Measurements from ENCODE around the gene CPO. TPM values are rescaled to one million over a fixed set of nuclear protein-coding genes. Genes with fewer than 3 reads are reported as not detected.

CPO gene
- total RNA-seq, 4 donors from 2014 or later: not detected

DNA sequence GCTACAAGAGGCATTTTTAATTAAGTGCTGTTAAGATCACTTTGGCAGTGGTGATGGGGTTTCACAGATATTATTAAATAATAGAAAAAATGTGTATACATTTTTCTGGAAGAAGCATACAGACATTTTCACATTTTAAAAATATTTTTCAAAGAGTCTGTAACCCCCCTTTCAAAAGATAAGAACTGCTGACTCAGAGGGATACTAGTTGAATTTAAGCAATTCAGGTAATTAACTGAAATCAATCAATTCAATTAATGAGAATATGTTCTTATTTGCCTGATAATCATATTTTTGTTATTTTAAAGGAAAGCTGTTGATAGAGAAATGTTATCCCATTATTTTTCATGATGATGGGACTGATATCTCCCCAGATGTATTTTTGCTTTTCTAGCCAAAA is 41.1 kb downstream of the CPO start:
- H3K9me3 ChIP-seq: no peaks in the 10 kb centered on the region
- H3K36me3 ChIP-seq: no peaks in the 10 kb centered on the region
- intact Hi-C loops (cut with DNase I; ENCODE audit: low total_unique reads) (no loop called here), in situ Hi-C loops (cut with MboI; ENCODE audit: low pct_ligation_motif_present in 1 of 4, low pct_unique_long_range_greater_than_20kb in 1 of 4, low sequenced_read_pairs in 3 of 4) (loop anchor here in 3 of 4 donors (5.0 to 25.0 kb wide), 4 partner anchors 293 to 497 kb away; no protein-coding TSS in a partner anchor)
- no peak for DNase-seq
- H3K27ac ChIP-seq: no peak overlapping the region
- no peak overlapping the region for H3K4me3 ChIP-seq
- no peaks in the 10 kb centered on the region for H3K27me3 ChIP-seq
- TF ChIP-seq POLR2AphosphoS5 (IDR thresholded peaks at IDR 0.05) (no peak), EP300 (IDR thresholded peaks at IDR 0.05; ENCODE audit: low read depth) (no peak), POLR2A (IDR thresholded peaks at IDR 0.05) (no peak)
- TF ChIP-seq, protein P1, sequence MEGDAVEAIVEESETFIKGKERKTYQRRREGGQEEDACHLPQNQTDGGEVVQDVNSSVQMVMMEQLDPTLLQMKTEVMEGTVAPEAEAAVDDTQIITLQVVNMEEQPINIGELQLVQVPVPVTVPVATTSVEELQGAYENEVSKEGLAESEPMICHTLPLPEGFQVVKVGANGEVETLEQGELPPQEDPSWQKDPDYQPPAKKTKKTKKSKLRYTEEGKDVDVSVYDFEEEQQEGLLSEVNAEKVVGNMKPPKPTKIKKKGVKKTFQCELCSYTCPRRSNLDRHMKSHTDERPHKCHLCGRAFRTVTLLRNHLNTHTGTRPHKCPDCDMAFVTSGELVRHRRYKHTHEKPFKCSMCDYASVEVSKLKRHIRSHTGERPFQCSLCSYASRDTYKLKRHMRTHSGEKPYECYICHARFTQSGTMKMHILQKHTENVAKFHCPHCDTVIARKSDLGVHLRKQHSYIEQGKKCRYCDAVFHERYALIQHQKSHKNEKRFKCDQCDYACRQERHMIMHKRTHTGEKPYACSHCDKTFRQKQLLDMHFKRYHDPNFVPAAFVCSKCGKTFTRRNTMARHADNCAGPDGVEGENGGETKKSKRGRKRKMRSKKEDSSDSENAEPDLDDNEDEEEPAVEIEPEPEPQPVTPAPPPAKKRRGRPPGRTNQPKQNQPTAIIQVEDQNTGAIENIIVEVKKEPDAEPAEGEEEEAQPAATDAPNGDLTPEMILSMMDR (IDR thresholded peaks at IDR 0.05): no peak
- peaks cover 0 to 16% (median 0%) of the 10 kb centered on the region in 4 donors for H3K4me1 ChIP-seq

DNA sequence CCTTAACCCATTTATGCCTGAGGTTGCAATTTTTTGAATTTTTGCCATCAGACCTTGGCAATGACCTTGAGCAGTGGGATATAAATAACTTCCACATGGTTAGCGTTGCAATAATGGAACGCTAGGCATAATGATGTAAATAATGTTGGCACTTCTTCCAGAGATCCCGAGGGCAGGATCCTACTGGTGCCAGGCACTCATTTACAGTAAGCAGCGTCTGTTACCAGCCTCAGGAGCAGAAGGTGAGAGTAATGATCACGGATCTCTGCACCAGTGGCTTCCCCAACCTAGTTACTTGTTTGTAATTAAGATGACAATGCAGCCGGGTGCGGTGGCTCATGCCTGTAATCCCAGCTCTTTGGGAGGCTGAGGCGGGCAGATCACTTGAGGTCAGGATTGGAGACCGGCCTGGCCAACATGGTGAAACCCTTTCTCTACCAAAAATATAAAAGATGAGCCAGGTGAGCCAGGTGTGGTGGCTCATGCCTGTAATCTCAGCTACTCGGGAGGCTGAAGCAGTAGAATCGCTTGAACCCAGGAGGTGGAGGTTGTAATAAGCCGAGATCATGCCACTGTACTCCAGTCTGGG is 41.9 kb downstream of the CPO start:
- in situ Hi-C loops (cut with MboI; ENCODE audit: low pct_ligation_motif_present in 1 of 4, low pct_unique_long_range_greater_than_20kb in 1 of 4, low sequenced_read_pairs in 3 of 4) (loop anchor here in 3 of 4 donors (5.0 to 25.0 kb wide), 4 partner anchors 294 to 496 kb away; no protein-coding TSS in a partner anchor), intact Hi-C loops (cut with DNase I; ENCODE audit: low total_unique reads) (no loop called here)
- 74 to 80% methylated on average over 7 to 12 of the region's 12 CpGs for WGBS, 2 donors (ENCODE audit: low coverage in 1 of 2)
- no peak overlapping the region for H3K4me3 ChIP-seq
- no peaks in the 10 kb centered on the region for H3K9me3 ChIP-seq
- peaks cover 0 to 16% (median 0%) of the 10 kb centered on the region in 4 donors for H3K4me1 ChIP-seq
- DNase-seq: no peak
- H3K36me3 ChIP-seq: no peaks in the 10 kb centered on the region
- no peaks in the 10 kb centered on the region for H3K27me3 ChIP-seq
- no peak overlapping the region for H3K27ac ChIP-seq
- TF ChIP-seq EP300 (IDR thresholded peaks at IDR 0.05; ENCODE audit: low read depth) (no peak), POLR2A (IDR thresholded peaks at IDR 0.05) (no peak), POLR2AphosphoS5 (IDR thresholded peaks at IDR 0.05) (no peak)
- TF ChIP-seq, protein P1 (IDR thresholded peaks at IDR 0.05): no peak

DNA sequence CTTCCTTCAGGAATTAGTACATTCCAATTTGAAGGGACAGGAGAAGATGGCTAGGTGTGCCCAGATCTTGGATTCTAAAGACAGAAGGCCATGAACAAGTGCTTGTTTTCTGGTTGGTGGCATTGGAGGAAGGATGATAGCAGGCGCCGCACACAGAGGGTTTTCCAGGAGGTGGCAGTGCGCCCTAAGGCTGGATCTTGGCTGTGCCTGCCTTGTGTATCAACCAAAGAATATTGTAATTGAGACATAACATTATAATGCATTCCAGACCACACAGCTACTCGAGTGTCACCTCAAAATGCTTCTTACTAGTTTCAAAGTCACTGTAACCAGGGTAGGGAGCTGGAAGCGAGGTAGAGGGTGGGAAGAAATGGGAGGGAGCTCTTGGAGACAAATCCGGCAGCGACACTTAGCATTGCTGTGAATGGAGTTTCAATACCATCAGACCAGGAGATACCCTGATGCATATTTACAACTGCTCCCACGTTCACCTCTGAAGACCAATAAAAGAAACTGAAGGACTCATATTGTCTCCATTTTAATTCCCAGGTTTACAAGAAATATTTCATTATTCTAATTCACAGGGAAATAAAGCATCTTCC is 42.5 kb downstream of the CPO start:
- intact Hi-C loops (cut with DNase I; ENCODE audit: low total_unique reads): no loop called here
- in situ Hi-C loops (cut with MboI; ENCODE audit: low pct_ligation_motif_present in 1 of 4, low pct_unique_long_range_greater_than_20kb in 1 of 4, low sequenced_read_pairs in 3 of 4): loop anchor here in 3 of 4 donors (5.0 to 25.0 kb wide), 4 partner anchors 295 to 495 kb away; no protein-coding TSS in a partner anchor
- no peaks in the 10 kb centered on the region for H3K9me3 ChIP-seq
- TF ChIP-seq, protein P1 (IDR thresholded peaks at IDR 0.05): peak; percentile 52 to 65 (median 57)
- peak in 1 of 3 donors; percentile 41 for TF ChIP-seq POLR2AphosphoS5 (IDR thresholded peaks at IDR 0.05)
- no peak for TF ChIP-seq POLR2A (IDR thresholded peaks at IDR 0.05)
- TF ChIP-seq EP300 (IDR thresholded peaks at IDR 0.05; ENCODE audit: low read depth): no peak
- WGBS, 2 donors (ENCODE audit: low coverage in 1 of 2): 37 to 77% methylated on average over 3 to 8 of the region's 8 CpGs
- H3K4me1 ChIP-seq: peaks cover 0 to 16% (median 0%) of the 10 kb centered on the region in 4 donors
- peak; percentile 47 for DNase-seq
- H3K36me3 ChIP-seq: no peaks in the 10 kb centered on the region
- H3K27ac ChIP-seq: no peak overlapping the region
- H3K4me3 ChIP-seq: no peak overlapping the region
- no peaks in the 10 kb centered on the region for H3K27me3 ChIP-seq

DNA sequence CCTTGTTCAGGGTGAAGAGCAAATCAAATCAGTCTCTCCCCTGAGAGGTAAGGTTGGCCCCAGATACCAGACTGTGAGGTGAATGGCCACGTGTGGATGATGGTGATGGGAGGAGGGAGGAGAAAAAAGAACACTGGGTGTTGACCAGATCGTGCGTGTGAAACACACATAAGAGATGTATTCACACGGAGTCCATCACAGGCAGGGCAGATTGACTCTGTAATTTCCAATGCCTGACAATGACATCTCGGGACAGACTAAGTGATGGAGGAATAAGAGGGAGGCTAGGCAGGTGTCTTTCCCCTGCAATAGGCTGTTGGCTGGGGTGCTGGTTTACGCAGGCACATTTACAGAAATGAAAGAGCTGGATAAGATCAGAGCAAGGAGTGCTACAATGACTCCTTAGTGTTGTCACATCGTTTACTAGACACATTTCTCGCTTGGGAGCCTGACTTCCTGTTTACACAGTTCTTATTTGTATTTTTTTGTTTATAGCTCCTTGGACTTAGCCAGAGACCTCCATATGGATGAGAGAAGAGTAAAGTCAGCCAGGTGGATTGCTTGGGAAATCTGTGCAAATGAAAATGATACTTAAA is 43.1 kb downstream of the CPO start:
- TF ChIP-seq POLR2AphosphoS5 (IDR thresholded peaks at IDR 0.05): no peak
- TF ChIP-seq, protein P1 (IDR thresholded peaks at IDR 0.05): no peak
- TF ChIP-seq POLR2A (IDR thresholded peaks at IDR 0.05): no peak
- TF ChIP-seq EP300 (IDR thresholded peaks at IDR 0.05; ENCODE audit: low read depth): no peak
- WGBS, 2 donors (ENCODE audit: low coverage in 1 of 2): 25 to 59% methylated on average over 2 to 8 of the region's 8 CpGs
- intact Hi-C loops (cut with DNase I; ENCODE audit: low total_unique reads): no loop called here

More for the DNA sequence above, 43.1 kb downstream of the CPO start:
- in situ Hi-C loops (cut with MboI; ENCODE audit: low pct_ligation_motif_present in 1 of 4, low pct_unique_long_range_greater_than_20kb in 1 of 4, low sequenced_read_pairs in 3 of 4): loop anchor here in 3 of 4 donors (5.0 to 25.0 kb wide), 4 partner anchors 295 to 495 kb away; no protein-coding TSS in a partner anchor
- no peak overlapping the region for H3K4me3 ChIP-seq
- no peaks in the 10 kb centered on the region for H3K27me3 ChIP-seq
- H3K9me3 ChIP-seq: no peaks in the 10 kb centered on the region
- no peak overlapping the region for H3K27ac ChIP-seq
- H3K36me3 ChIP-seq: no peaks in the 10 kb centered on the region
- H3K4me1 ChIP-seq: peaks cover 0 to 16% (median 0%) of the 10 kb centered on the region in 4 donors
- DNase-seq: no peak
